Globus pallidus (tissue), 1 donor: ENCODE data around the gene ATP8B1.

Source experiments
- DNase-seq: peaks from one replicate; pipeline ENCODE4 v3.0.0-alpha.2; 2015; ENCODE audit warnings: low spot score

ATP8B1 gene

GRCh38 chr18:57819119-57819518, 16.0 kb upstream of the ATP8B1 start:
- no peak for DNase-seq

DNA sequence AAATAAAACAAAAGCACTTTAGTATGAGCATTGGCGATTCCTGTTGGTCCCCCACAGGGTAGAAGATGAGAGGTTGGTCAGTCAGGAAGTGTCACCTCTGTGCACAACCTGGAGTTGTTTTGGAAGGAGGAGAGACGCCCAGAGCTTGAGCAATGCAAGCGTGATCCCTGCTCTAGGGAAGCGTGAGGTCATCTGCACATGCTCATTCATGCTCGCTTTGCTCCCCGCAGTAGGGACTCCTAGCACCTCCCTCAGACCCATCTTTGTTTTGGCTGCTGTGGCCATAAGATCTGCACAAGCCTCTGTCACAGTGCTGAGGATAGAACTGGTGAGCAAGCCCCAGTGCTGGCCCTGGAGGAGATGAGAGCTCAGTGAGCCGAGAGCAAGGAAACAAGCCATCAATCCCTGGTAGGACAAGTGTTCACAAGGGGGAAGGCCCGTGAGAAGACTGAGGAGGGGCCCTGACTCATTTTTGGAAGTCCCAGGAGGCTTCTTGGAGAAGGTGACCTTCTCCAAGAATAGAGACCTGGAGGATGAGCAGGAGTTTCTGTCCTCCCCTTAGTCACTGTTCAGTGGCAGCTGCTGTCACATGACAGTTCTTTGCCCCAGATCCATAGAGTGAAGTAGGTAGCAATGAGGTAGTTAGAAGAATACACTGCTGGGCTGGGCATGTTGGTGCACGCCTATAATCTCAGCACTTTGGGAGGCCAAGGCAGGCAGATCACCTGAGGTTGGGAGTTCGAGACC, 13.3 kb upstream of the ATP8B1 start:
- no peak for DNase-seq

DNA sequence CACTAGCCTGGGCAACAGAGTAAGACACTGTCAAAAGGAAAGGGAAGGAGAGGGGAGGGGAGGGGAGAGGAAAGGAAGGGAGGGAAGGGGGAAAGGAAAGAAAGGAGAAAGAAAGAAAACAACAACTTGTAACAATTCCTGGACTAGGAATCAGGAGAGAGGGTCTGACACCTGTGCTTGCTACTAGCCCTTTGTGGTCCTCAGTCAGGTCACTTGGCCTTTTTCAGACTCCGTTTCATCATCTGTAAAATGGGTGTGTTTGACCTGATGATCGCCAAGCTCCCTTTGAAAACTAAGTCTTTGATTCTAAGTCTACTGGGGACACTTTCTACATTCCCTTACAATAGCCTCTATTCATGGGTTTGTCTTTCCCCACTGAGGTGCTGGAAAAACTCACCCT, 11.4 kb upstream of the ATP8B1 start:
- DNase-seq = no peak

DNA sequence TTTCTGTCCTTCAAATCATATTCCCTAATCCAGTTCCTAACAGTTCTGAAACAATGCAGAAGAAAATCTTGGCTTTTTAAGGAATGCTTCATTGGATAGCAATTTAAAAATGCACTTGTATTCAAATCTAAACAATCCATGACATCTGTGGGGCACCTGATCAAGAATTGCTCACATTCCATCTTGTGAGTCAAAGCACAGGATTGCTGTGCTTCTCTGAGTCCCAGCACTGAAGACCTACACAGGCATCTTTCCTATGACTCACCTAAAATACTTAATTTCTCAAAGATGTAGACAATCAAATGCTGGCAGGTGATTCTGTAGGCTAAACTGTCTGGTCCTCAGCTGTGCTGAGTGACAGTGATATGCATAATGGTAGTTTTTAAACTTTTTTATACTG, 10.1 kb upstream of the ATP8B1 start:
- DNase-seq = no peak

DNA sequence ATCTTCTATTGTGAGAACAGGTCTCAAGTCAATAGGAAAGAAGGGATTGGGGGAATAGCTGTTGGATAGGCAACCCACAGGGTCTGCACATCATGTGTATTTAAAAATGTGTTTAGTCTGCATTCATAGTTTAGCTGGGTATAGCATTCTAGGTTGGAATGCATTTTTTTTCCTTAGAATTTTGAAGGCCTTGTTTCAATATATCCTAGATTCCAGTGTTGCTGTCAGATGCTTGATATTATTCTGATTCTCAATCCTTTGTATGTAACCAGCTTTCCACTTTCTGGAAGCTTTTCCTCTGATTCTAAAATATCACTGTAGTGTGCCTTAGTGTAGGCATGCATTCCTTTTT, 9.0 kb upstream of the ATP8B1 start:
- DNase-seq = no peak

DNA sequence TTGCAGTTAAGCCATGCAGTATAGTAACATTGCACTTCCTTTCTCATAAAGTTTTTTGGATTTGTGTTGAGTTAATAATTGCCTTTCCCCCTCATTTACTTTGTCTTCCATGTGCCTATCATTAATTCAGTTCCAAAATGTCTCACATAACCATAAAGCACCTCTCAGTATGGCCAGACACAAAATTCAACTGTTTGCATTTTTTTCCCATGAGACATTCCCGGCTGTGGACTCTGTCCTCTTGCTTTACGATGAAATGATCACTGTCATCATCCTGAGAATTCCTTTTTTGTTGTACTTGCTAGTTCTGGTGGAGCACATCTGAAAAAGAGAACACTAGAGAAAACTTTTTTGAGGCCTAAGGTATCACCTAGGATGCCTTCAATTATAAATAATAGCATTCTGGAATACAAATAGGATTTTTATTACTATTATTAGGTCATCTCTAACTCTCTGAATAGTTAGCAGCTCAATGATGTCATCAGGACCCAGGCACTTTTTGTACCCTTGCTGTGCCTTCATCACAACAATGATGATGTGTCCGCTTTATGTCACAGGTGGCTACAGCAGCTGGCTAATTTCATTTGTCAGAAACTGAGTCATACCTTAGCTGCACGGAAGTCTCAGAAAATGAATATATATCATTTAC, 8.5 kb upstream of the ATP8B1 start:
- no peak for DNase-seq

DNA sequence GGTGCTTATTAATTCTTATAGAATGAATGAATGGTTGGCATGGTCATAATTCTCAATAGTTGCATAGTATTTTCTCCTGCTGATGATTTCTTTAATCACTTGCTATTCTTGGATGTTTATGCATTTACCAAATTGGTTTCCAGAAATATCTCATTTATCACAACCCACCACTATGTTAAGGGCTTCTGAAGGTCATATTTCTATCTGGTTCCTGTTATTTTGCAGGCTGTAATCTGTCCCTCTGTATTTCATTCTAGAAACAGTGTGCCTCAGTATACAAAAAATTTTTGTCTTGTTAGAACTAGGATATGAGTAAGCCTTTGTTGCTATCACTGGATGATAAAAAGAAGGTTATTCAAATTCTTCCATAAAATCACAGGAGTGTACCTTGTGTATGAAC, 6.1 kb upstream of the ATP8B1 start:
- DNase-seq = no peak

GRCh38 chr18:57807336-57808117, 4.4 kb upstream of the ATP8B1 start:
- no peak for DNase-seq

GRCh38 chr18:57806978-57807285, 3.8 kb upstream of the ATP8B1 start:
- no peak for DNase-seq

DNA sequence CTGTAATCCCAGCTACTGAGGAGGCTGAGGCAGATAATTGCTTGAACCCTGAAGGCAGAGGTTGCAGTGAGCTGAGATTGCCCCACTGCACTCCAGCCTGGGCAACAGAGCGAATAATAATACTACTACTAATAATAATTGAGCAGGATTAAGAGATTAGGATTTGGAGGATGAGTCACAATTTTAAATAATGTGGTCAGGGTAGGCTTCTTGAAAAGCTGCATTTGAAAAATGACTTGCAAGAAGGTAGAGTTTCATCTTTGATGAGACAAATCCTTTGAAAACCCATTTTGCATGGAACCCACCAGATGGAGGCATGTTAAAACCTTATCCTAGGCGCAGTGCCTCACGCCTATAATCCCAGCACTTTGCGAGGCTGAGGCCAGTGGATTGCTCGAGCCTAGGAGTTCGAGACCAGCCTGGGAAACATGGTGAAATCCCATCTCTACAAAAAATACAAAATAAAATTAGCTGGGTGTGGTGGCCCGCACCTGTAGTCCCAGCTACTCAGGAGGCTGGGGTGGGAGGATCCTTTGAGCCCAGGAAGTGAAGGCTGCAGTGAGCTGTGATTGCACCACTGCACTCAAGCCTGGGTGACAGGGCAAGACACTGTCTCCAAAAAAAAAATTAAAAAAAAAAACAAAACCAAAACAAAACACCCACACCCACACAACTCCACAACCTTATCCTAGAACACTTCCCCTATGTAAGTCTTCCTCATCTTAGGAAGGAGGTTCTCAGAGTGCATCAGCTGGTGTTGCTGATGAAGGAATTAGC, 3.3 kb upstream of the ATP8B1 start:
- DNase-seq = no peak

GRCh38 chr18:57805117-57805516, 2.0 kb upstream of the ATP8B1 start:
- DNase-seq = no peak

DNA sequence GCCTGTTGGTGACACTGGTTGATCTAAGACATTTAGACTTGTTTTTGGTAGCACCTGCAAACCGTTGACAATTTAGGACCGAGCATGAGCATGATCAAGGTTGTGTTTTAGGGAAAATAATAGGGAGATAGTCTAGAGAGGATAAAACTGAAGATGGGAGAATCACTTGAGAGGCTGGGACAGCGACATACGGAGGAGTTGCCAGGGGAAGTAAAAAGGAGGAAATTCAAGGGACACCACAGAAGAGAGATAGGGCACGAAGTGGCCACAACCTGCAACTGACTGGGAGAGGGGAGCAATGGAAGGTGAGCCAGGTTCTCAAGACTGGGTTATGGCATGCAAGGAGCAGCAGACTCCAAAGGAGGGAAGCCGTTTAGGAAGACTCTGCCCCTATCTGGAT, 1.4 kb upstream of the ATP8B1 start:
- DNase-seq = no peak

DNA sequence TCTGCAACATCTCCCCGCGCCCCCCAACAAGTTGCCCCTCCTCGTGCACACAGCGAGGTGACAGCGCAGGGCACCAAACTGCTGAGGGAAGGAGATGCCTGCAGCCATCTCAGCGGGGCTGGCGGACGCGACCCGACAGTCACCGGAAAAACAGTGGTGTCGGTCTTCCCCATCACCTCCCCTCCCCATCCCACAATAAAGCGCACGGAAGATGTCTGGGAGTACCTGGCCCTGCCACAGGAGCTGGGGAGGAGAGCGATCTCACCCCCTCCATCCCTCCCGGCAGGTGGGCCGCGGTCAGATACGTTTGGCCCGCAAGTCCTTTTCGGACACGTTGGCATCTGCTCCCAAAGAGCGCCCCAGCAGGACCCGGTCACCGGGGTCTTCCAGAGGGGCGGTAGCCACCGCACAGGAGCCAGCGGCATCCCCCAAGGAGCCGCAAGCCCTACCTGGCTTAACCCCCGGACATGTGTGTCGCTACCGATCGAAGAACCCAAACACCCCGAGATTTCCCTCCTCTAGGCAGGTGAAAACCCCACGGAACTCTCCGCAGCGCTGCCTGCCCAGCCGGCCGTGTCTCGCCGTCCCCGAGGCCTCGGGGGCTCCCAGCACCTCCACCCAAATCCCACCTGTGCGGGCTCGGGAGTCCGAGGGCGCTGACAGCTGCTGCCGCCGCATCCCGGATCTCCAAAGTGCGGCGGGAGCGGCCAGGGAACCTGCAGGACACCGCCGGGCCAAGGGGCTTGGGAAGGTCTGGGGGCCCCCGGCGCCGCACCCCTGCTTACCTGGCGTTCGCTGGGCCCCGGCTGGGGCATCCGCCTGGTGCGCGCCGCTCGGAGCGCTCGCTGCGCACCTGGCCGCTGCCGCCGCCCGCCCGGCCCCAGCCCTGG, 657 bp downstream of the ATP8B1 start:
- DNase-seq = no peak

- DNase-seq = no peak
Observed at GRCh38 chr18:57801761-57802212, 1.3 kb downstream of the ATP8B1 start.

GRCh38 chr18:57801325-57801724, 1.8 kb downstream of the ATP8B1 start:
- DNase-seq = no peak

DNA sequence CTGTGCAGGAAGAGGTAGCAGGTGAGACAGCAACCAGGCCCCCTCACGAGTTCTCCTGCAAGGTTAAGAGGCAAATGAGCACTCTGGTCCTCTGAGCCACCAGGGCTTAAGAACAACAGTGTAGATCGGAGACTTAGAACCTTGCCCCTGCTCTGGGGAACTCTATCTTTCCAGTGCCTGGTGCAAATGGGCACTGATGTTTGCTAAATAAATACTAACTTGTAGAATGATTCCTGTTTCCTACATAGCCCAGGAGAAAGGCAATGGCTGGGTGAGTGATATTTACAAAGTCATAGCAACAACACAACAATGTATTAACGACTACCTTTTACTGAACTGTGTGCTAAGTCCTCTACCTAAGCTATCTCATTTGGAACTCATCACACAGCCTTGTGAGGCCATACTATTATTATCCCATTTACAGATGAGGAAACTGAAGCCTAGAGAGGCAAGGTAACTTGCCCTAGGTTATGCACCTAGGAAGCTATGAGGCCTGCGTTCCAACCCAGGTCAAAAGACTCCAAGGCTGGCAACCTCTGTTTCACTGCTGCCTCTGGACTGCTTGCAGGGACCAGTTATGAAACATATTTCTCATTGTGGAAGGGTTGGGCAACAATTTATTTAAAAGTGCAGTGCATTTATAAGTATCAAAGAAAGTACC, 4.3 kb downstream of the ATP8B1 start:
- no peak for DNase-seq

DNA sequence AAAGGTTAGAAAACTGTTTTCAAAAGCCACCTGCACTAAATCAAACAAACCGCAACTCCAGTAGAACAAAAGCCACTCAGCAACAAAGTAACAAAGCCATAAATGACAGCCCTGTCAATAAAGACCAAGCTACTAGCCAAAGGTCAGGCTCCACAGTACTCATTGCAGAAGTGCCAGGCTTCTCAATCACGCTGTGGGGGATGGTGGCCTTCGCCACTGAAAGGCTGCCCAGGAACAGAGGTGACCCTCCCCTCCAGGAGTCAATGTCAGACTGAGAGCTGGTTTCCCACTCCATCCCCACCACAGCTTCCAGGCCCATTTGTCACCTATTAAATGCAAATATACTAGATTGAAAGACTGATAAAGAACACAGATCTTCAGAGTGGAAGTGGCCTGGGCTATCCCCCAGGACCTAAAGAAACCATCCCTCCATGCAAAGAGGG, 5.9 kb downstream of the ATP8B1 start:
- DNase-seq = no peak

DNA sequence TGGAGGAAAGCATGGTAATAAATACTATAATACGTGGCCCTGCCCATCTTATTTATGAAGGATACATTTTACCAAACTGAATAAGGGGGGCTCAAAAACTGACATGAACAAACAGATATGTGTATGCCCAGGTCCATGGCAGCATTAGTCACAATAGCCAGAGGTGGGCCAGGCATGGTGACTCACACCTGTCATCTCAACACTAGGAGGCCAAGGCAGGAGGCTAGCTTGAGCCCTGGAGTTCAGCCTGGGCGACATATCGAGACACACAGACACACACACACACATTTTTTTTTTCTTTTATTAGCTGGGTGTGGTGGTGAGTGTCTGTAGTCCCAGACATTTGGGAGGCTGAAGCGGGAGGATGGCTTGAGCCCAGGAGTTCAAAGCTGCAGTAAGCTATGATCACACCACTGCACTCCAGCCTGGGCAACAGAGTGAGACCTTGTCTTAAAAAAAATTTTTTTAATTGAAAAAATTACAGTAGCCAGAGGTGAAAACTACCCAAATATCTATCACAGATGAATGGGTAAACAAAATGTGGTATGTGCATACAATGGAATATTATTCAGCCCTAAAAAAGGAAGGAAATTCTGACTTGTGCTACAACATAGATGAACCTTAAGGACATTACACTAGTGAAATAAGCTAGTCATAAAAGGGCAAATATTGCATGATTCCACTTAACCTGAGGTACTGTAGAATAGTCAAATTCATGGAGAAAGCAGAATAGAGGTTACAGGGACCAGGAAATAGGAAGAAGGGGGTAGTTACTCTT, 8.0 kb downstream of the ATP8B1 start:
- no peak for DNase-seq

DNA sequence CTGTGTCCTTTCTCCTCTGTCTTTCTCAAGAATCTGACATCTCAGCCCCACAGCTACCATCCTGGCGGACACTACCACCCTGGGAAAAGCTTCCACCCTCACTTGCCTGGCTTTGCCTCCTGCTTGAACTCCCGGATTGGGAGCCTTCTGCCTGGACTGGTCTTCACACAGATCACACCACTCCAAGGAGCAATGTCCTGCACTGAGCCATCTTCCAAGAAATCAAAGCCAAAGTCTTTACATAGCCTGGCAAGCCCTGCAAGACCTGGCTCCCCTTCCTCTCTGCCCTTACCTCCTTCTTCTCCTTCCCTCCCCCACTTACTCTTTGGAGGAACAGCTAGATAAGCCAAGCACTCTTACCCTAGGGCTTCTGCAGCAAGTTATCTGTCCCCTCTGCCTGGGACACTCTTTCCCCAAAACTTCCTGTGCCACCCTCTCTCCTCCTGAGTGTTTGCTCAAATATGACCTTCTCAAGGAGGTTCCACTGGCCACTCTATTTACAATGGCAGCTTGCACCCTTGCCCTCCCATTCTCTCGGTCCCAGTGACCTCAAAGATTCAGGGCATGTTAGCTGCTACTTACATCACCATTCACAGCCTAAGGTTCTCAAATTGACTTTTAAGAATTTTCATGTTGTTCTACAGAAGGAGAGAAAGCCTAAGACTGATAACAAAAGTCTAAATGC, 9.7 kb downstream of the ATP8B1 start:
- no peak for DNase-seq
